GM21737 (cell line): ENCODE results near the gene TMSB10.
A peak's percentile ranks its signal among the peaks of the same experiment; 100 is the strongest.

ENCODE experiments used
- ATAC-seq: cut with Tn5 transposase; IDR thresholded peaks from one replicate; pipeline ENCODE4 v1.9.1; 2021; ENCODE audit warnings: mild to moderate bottlenecking, moderate library complexity; ENCODE audit not compliant: unreplicated experiment

The TMSB10 gene

DNA sequence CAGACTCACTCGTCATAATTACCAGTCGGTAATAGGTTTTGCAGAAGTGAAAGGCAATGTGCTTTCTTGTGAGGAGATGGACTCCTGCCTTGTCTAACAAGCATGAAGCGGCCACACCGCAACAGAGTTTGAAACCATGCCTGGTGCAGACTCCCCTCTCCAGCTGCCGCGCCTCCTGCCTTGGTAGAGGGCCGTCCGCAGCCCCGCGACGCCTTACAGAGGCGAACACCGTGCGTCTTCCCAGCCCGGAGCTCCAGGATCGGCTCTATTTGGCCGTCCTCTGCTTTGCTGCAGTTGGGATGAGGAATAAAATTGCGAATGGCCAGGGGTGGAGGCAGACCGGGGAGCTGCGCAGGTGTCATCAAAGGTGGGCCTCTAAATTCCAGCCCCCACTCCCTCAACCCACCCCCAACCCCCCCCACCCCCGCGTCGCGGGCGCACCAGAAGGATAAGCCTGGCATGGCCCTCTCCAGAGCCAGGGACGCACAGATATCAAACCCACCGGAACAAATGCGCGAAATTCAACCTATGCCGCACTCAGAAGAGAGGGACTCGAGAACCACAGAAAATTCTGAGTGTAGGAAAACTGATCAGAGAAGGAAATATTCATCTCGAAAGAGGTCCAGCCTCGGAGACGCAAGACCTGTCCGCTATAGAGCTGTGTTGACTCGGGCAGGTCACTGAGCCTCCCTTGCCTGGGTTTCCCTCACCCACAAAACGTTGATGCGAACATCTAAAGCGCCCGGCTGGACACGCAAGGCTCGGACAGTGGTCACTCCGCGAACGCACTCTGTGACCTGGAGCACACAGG lies 25.7 kb upstream of the TMSB10 start:
- ATAC-seq = peak; percentile 58

DNA sequence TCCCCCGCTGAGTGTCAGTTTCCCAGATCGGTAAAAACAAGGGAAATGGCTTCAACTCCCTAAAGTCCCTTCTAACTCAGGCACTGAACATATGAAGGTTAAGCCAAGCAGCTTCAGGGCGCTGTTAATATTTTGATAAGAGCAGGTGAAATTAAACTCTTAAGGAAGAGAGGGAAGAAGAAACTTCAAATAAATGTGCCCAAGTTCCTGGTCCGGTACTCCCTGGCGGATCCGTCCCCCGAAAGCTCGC lies 25.1 kb upstream of the TMSB10 start:
- no peak for ATAC-seq

GRCh38 chr2:84880645-84881521 lies 24.6 kb upstream of the TMSB10 start, which contains the start of gene TRABD2A:
Gene TRABD2A, minus strand, starts transcription at chr2:84881084. Its CDS starts 45 bp downstream, at chr2:84881039.
- ATAC-seq = no peak

DNA sequence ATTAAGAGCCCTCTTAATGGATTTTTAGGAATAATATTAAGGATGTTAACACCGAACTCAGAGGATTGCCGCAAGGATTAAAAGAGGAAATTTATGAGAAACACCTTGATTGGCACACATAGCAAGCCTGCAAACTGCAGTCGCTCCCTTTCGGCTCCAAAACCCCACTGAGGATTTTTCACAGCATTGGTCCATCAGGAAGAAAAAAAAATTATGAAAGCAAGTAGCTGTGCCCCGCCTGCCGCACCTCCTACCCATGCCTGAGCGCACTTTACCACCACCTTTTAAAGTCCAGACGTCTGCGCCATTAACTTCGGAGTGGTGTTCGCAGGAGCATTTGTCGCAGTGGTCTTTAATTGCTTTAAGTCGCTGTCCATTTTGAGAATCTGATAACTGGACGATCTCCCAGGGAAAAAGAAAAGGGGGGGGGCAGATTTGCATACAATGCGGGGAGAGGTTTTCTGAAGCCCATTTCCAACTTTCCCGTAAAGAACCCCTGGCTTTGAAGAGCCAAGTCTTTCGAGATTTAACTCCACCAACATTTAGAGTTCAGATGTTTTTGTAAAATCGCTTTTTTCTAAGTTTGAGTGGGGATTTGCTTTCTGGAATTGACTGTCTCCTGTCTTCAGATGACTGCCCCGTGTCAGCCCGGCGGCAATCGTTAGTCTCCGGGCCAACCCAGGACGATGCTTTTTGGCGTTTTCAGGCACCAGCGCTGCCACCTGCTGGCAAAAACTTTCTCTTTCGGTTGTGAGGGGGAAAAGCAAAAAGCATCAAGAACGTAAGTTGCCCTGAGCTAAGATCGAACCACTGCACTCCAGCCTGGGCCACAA lies 23.7 kb upstream of the TMSB10 start:
- peak; percentile 56 for ATAC-seq

DNA sequence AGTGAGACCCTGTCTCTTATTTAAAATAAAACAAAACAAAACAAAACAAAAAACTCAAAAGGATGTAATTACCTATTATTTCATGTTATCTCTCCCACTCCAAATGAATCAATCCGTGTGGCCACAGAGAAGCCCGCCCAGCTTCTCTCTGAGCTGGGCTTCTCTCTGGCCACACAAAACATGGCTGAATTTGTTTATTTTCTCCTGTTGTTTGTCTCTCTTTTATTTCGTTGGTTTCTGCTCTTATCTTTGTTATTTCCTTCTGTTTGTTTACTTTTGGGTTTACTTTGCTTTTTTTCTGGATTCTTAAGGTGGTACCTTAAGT lies 23.1 kb upstream of the TMSB10 start:
- no peak for ATAC-seq

GRCh38 chr2:84882775-84883550 lies 22.5 kb upstream of the TMSB10 start:
- no peak for ATAC-seq

- ATAC-seq = no peak
These were observed 21.0 kb upstream of the TMSB10 start for GRCh38 chr2:84884449-84884848.

- ATAC-seq = no peak
These were observed 20.3 kb upstream of the TMSB10 start for GRCh38 chr2:84885111-84885510.

DNA sequence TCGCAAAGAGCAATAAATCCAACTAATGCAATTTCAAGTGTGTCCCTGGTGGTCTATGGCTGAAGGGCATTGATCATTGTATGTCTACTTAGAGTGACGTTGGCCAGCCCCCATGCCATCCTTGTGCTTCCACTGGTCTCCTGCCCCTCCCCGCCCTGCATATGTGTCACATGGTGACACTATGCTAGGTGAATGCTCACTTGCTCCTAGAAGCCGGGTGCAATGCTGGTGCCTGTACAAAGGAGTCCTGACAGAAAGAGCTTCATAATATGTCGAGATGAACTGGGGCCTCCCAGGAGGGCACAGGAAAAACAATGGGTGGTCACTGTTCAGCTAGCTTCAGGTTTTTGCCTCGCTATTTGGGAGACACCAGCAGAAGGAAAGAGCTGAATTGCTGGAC lies 18.7 kb upstream of the TMSB10 start:
- ATAC-seq = no peak

GRCh38 chr2:84888401-84889276 lies 16.8 kb upstream of the TMSB10 start:
- ATAC-seq = peak; percentile 97

GRCh38 chr2:84889332-84889731 lies 16.1 kb upstream of the TMSB10 start:
- ATAC-seq = no peak

DNA sequence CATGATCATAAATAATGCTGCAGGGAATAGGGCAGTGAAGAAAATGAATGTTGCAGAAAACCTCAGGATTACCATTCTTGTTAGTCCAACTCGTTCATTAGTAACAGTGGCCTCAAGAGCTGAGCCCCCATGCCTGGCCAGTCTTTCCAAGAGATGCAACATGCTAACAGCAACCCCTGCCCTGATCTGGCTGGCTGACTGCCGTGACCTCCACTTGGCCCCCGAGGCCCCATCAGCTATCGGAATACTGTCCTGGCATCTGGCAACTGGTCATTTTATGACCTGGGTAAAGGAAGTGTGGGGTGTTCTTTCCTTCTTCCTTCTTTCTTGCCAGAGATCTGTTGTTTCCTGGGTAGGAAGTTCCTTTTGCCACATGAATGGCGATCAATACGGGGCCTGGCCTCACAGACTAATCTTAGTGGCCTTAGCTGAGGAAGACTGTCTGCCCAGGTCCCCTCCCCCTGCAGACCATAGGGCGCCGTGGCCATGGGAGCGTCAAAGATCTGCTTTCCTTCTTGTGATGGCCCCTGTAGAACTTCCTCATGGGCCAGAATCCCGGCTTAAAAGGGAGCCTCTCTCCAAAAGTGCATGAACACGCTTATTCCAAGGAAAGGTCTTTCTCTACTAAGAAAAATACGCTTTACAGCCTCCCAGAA lies 14.0 kb upstream of the TMSB10 start:
- no peak for ATAC-seq

GRCh38 chr2:84894131-84894586 lies 11.3 kb upstream of the TMSB10 start:
- ATAC-seq = no peak

GRCh38 chr2:84894758-84895520 lies 10.5 kb upstream of the TMSB10 start:
- no peak for ATAC-seq

- ATAC-seq = no peak
These were observed 8.9 kb upstream of the TMSB10 start for GRCh38 chr2:84896567-84896966.

- ATAC-seq = no peak
These were observed 7.7 kb upstream of the TMSB10 start for GRCh38 chr2:84897773-84898172.

GRCh38 chr2:84899304-84900204 lies 5.9 kb upstream of the TMSB10 start:
- no peak for ATAC-seq
